Activated T-helper 9 cell treated with anti-CD3 and anti-CD28 coated beads, Interleukin-2, amount 50 U/mL, for 16 hours (primary cell): ENCODE measurements around the gene FOXD2.

Source experiments
- DNase-seq: peaks from one replicate; pipeline ENCODE4 v3.0.0-alpha.2; 2020; ENCODE audit warnings: low read depth

FOXD2 gene

GRCh38 chr1:47437447-47438164 lies at the start of gene FOXD2:
TSS of gene FOXD2 (plus strand) at chr1:47438044. CDS start at chr1:47438136, 92 bp downstream.
- DNase-seq = peak; percentile 91

GRCh38 chr1:47388891-47389238 lies 49.0 kb upstream of the FOXD2 start:
- DNase-seq = no peak

- no peak for DNase-seq
Observed at GRCh38 chr1:47389731-47390130, 48.1 kb upstream of the FOXD2 start.

GRCh38 chr1:47390843-47391242 lies 47.0 kb upstream of the FOXD2 start:
- DNase-seq = no peak

- DNase-seq = no peak
Observed at GRCh38 chr1:47393141-47393540, 44.7 kb upstream of the FOXD2 start.

GRCh38 chr1:47395433-47395832 lies 42.4 kb upstream of the FOXD2 start:
- no peak for DNase-seq

- no peak for DNase-seq
Observed at GRCh38 chr1:47396671-47397196, 41.1 kb upstream of the FOXD2 start.

- DNase-seq = no peak
Observed at GRCh38 chr1:47399138-47399845, 38.6 kb upstream of the FOXD2 start.

- DNase-seq = no peak
Observed at GRCh38 chr1:47399846-47400155, 38.0 kb upstream of the FOXD2 start.

- no peak for DNase-seq
Observed at GRCh38 chr1:47401761-47402160, 36.1 kb upstream of the FOXD2 start.

- no peak for DNase-seq
Observed at GRCh38 chr1:47402591-47402990, 35.3 kb upstream of the FOXD2 start.

GRCh38 chr1:47403321-47403910 lies 34.4 kb upstream of the FOXD2 start:
- DNase-seq = no peak

GRCh38 chr1:47405697-47406096 lies 32.1 kb upstream of the FOXD2 start:
- no peak for DNase-seq

GRCh38 chr1:47406966-47407365 lies 30.9 kb upstream of the FOXD2 start:
- no peak for DNase-seq

GRCh38 chr1:47407481-47407880 lies 30.4 kb upstream of the FOXD2 start:
- no peak for DNase-seq

- no peak for DNase-seq
Observed at GRCh38 chr1:47409311-47410067, 28.4 kb upstream of the FOXD2 start.

GRCh38 chr1:47410068-47410455 lies 27.8 kb upstream of the FOXD2 start:
- DNase-seq = no peak

GRCh38 chr1:47411436-47411835 lies 26.4 kb upstream of the FOXD2 start:
- DNase-seq = no peak

GRCh38 chr1:47412437-47412836 lies 25.4 kb upstream of the FOXD2 start:
- DNase-seq = no peak

- no peak for DNase-seq
Observed at GRCh38 chr1:47415728-47416318, 22.0 kb upstream of the FOXD2 start, which contains the start of gene FOXE3. TSS of gene FOXE3 (plus strand) at chr1:47416285. CDS start at chr1:47416316, 31 bp downstream.

GRCh38 chr1:47416319-47417169 lies 21.3 kb upstream of the FOXD2 start:
- no peak for DNase-seq
